MCF 10A (cell line): ENCODE results near the gene TMEM238L. TPM values are rescaled to one million over a fixed set of nuclear protein-coding genes. Genes with fewer than 3 reads are reported as not detected.

Experiments
- BruUV-seq: library from RNA; stranded (reverse); fragments of 400-500 nt; replicated peaks from 2 replicates; lab custom pipeline; 2021; lab: Mats Ljungman, UMichigan
- CTCF ChIA-PET: fragments of 300-600 bp; sonication (Branson Sonifier 250); formaldehyde crosslinking; extraction: SDS; loops from one replicate; lab custom pipeline; 2021; ENCODE audit warnings: antibody characterized with exemption, inconsistent platforms; lab: Yijun Ruan, JAX
- POLR2A ChIA-PET: fragments of 300-600, 350-650 bp; sonication (Branson Sonifier 250); formaldehyde crosslinking; extraction: SDS; loops from one replicate; lab custom pipeline; 2020; ENCODE audit warnings: antibody characterized with exemption, inconsistent platforms; lab: Yijun Ruan, JAX
- DNase-seq: peaks from one replicate; pipeline ENCODE4 v3.0.0-alpha.2; 2018; ENCODE audit not compliant: unreplicated experiment
- H3K27ac Mint-ChIP-seq: one replicate; pipeline ENCODE4 v1.8.0; 2022; ENCODE audit warnings: mild to moderate bottlenecking, low read depth, mixed read lengths; ENCODE audit not compliant: unreplicated experiment
- H3K27me3 Mint-ChIP-seq: one replicate; pipeline ENCODE4 v1.8.0; 2022; ENCODE audit warnings: mixed read lengths; ENCODE audit not compliant: insufficient read depth, unreplicated experiment
- H3K36me3 Mint-ChIP-seq: one replicate; pipeline ENCODE4 v1.8.0; 2022; ENCODE audit warnings: mild to moderate bottlenecking, moderate library complexity, mixed read lengths; ENCODE audit not compliant: insufficient read depth, unreplicated experiment
- H3K4me1 Mint-ChIP-seq: one replicate; pipeline ENCODE4 v1.8.0; 2022; ENCODE audit warnings: mixed read lengths; ENCODE audit not compliant: insufficient read depth, unreplicated experiment
- H3K4me3 Mint-ChIP-seq: one replicate; pipeline ENCODE4 v1.8.0; 2022; ENCODE audit warnings: mild to moderate bottlenecking, moderate library complexity, mixed read lengths; ENCODE audit not compliant: unreplicated experiment
- H3K9me3 Mint-ChIP-seq: one replicate; pipeline ENCODE4 v1.8.0; 2022; ENCODE audit warnings: mixed read lengths; ENCODE audit not compliant: unreplicated experiment
- CTCF ChIP-seq: fragments of 200-600 bp; IDR thresholded peaks from one replicate; pipeline ENCODE4 v1.8.0; 2022; ENCODE audit warnings: antibody characterized with exemption, mild to moderate bottlenecking; ENCODE audit not compliant: unreplicated experiment
- intact Hi-C: fragments of 100-400 bp; cut with micrococcal nuclease; formaldehyde crosslinking; loops from 2 replicates; pipeline ENCODE4 v1.14.1; 2022
- total RNA-seq: library from RNA; stranded (reverse); gene quantifications from 2 replicates; pipeline ENCODE4 v1.2.3, GENCODE V29; 2022

The TMEM238L gene
- total RNA-seq, 1 experiment from 2014 or later: not detected

- no peak for DNase-seq
- Mint-ChIP-seq H3K27ac (peak overlapping the region; percentile 21), H3K4me3 (no peak overlapping the region), H3K4me1 (no peaks in the 10 kb centered on the region), H3K27me3 (peaks cover 8% of the 10 kb centered on the region), H3K36me3 (no peaks in the 10 kb centered on the region), H3K9me3 (no peaks in the 10 kb centered on the region)
- BruUV-seq: no TSS peak
- ChIA-PET CTCF (interaction anchor here (0.9 kb wide), 1 partner anchor 171 kb away, joined by 3 read pairs; no protein-coding TSS in a partner anchor), POLR2A (no interaction called here)
- intact Hi-C loops: no loop called here
- TF ChIP-seq CTCF: no peak
Measured at GRCh38 chr17:10802496-10803284, 1.2 kb downstream of the TMEM238L start.

GRCh38 chr17:10799407-10799806, 4.5 kb downstream of the TMEM238L start:
- TF ChIP-seq CTCF: no peak
- Mint-ChIP-seq H3K4me1 (no peaks in the 10 kb centered on the region), H3K9me3 (no peaks in the 10 kb centered on the region), H3K4me3 (no peak overlapping the region), H3K27me3 (peaks cover 5% of the 10 kb centered on the region), H3K36me3 (no peaks in the 10 kb centered on the region), H3K27ac (no peak overlapping the region)
- BruUV-seq: no TSS peak
- ChIA-PET POLR2A (no interaction called here), CTCF (interaction anchor here (0.7 kb wide), 1 partner anchor 168 kb away, joined by 3 read pairs; no protein-coding TSS in a partner anchor)
- DNase-seq: no peak
- intact Hi-C loops: no loop called here

- POLR2A ChIA-PET: no interaction called here
- Mint-ChIP-seq H3K27ac (no peak overlapping the region), H3K4me1 (peaks cover 1% of the 10 kb centered on the region), H3K36me3 (no peaks in the 10 kb centered on the region), H3K9me3 (no peaks in the 10 kb centered on the region), H3K27me3 (peaks cover under 1% of the 10 kb centered on the region), H3K4me3 (no peak overlapping the region)
- no peak for DNase-seq
- no TSS peak for BruUV-seq
- CTCF ChIA-PET: interaction anchor here (0.6 to 0.7 kb wide), 3 partner anchors 43 to 167 kb away, joined by 3 read pairs; no protein-coding TSS in a partner anchor
- TF ChIP-seq CTCF: no peak
- intact Hi-C loops: no loop called here
Measured at GRCh38 chr17:10798910-10799309, 5.0 kb downstream of the TMEM238L start.

- ChIA-PET POLR2A (no interaction called here), CTCF (interaction anchor here (0.6 kb wide), 4 partner anchors 42 to 1137 kb away, joined by 3 read pairs; no protein-coding TSS in a partner anchor)
- no peaks in the 10 kb centered on the region for H3K27me3 Mint-ChIP-seq
- H3K4me3 Mint-ChIP-seq: no peak overlapping the region
- no peak for TF ChIP-seq CTCF
- no peaks in the 10 kb centered on the region for H3K36me3 Mint-ChIP-seq
- no TSS peak for BruUV-seq
- DNase-seq: no peak
- no peak overlapping the region for H3K27ac Mint-ChIP-seq
- intact Hi-C loops: no loop called here
- no peaks in the 10 kb centered on the region for H3K9me3 Mint-ChIP-seq
- peaks cover 5% of the 10 kb centered on the region for H3K4me1 Mint-ChIP-seq
Measured at GRCh38 chr17:10798332-10798749, 5.6 kb downstream of the TMEM238L start.
